ENCODE results near the gene ZNHIT2.

DNA sequence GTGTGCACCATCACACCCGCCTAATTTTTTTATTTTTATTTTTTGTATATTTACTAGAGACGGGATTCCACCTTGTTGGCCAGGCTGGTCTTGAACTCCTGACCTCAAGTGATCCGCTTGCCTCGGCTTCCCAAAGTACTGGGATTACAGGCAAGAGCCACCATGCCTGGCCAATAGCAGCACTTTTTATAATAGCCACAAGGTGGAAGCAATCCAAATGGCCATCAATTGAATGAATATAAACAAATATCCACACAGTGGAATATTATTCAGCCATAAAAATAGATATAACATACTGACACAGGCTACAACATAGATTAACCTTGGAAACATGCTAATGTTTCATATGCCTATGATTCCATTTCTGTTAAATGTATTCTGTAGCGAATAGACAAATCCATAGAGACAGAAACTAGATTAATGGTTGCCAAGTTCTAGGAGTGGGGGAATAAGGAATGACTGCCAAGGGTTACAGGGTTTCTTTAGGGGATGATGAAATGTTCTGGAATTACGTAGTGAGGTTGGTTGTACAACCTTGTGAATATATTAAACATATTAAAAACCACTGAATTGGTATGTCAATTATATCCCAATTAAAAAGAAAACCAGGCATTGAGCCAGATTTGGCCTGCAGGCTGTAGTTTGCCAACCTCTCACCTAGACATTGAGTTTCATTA, 16.7 kb downstream of the ZNHIT2 start:
- TF ChIP-seq CTCF (IDR thresholded peaks at IDR 0.05; ENCODE audit: insufficient read depth, low read depth, low read length), result no peak
- no peak for TF ChIP-seq EZH2 (IDR thresholded peaks at IDR 0.05; ENCODE audit: insufficient read depth, low read length)

Measured in astrocyte (in vitro differentiated cells and primary cell).